HG03565 (cell line): Measurements from ENCODE around the gene EIF5.
A peak's percentile ranks its signal among the peaks of the same experiment; 100 is the strongest.

Source experiments
- ATAC-seq: cut with Tn5 transposase; IDR thresholded peaks from one replicate; pipeline ENCODE4 v1.9.1; 2021; ENCODE audit warnings: mild to moderate bottlenecking, moderate library complexity; ENCODE audit not compliant: unreplicated experiment

Gene EIF5

DNA sequence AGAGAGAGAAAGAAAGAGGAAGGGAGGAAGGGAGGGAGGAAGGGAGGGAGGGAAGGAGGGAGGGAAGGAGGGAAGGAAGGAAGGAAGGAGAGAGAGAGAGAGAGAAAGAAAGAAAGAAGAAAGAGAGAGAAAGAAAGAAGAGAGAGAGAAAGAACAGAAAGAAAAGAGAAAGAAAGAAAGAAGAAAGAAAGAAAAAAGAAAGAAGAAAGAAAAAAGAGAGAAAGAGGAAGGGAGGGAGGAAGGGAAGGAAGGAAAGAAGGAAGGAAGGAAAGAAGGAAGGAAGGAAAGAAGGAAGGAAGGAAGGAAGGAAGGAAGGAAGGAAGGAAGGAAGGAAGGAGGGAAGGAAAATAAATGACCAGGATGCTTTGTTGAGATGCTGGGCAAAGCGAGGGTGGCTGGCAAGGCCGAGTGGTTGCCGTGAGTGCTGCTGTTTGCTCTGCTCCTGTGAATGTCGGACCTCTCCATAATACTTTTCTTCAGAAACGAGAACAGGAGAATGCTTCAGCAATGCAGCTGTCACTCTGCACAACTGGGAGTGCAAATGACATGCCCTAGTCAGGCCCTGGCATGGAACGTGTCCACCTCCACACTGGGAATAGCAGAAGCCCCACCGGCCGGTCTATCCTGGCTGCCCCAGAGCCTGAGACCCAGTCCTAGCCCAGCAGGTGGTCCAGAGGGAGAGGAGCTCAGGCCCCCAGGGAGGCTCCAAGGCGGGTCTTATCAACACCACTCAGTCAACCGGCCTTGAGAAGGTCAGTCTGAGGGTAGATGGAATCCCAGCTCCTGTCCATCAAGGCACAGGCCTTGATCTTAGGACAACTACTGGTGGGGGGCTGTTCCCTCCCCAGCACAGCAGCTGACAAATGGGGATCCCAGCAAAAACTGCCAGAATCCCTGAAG is 25.1 kb upstream of the EIF5 start:
- no peak for ATAC-seq

DNA sequence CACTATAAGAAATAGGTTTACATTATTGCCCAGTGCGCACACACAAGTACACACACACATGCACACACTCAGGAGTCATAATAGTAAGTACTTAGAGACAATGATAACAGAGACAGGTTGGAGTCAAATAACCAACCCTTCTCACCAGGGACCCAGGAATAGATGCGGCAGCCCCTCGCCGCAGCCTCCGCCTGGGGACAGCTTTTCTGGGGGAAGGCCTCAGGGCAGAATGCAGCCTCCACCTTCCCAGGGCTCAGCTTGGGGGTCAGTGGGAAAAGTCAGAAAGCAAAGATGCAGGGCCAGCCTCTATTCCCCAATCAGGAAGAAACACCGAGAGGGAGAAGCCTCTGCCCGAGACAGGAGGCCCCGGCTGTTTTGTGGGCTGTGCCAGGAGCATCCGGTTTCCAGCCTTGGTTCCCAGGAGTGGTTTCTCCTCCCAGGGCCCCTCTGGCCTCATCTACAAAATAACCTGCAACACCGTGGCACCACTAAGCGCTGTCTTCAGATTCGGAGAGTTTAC is 23.4 kb upstream of the EIF5 start:
- no peak for ATAC-seq

DNA sequence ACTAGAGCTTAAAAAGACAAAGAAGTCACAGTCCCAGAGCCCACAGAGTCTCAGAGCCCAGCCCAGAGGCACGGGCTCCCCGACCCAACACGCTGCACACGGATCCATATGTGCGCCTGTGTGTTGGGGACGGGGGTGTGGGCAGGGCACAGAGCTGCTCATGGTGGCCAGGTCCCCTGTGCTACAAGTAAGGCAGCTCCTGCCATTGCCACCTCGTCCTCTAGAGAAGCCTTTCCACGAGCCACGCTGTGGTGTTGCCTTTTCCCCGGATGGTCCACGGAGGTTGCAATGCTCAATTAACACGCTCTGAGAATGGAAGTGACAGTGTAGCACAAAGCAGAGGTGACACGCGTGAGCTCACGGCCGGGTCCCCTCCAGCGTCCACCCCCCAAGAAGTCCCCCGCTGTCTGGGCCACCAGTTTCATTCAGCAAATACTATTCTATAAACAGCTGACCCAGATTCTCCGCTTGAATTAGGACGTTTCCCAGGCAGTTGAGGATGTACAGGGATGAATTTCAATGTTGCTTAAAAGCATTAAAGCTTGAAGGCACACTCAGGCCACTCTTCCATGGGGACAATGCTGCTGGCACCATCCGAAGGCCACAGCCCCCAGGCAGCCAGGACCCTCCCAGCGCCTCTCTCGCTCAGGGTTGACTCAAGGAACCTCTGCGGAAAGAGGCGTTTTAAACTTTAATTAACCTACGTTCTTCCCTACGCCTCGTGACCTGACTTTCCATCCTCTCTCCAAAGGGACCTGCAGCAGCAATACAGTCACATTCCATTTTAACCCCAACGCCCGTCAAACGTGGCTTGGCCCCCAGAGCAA is 22.7 kb upstream of the EIF5 start:
- no peak for ATAC-seq

DNA sequence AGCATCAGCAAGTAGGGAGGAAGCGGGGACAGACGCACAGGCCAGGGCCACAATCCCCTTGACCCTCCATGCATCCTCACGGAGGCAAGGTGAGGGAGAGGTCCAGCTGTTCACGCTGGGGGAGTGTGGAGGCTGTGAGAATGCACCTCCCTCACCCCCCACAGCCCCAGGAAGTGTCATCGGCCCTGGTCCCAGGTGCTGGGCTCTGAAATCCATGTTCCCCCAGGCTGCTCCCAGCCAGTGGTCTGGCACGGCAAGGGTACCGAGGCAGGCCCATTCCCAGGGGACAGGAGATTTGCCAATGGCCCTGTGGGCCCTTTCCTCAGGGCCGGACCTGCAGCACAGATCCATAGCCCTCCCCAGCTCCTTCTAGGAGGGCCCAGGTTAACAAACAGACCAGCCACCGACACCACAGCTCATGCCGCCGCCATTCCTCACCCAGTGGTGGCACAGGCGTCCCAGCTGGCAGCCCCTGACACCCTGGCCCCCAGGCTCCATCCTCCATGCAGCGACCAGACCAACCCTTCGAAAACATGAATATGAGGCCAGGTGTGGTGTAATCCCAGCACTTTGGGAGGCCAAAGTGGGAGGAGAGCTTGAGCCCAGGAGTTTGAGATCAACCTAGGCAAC is 21.9 kb upstream of the EIF5 start:
- no peak for ATAC-seq

DNA sequence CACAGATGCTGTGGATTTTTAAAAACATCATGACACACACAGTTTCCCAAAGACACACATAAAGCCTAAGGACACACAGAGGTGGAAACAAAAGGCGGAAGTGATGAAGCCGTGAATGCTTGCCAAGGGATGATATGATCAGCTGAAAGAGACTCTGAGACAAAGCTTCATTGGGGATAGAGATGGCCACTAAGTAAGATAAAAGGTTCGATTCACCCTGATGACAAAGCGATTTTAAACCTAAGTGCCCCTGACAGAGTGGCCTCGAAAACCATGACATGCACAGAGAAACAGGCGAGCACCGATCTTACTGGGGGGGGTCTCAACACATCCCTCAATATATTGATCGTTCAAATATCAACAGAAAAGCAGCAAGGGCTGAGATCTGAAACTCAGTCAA is 20.3 kb upstream of the EIF5 start:
- no peak for ATAC-seq

DNA sequence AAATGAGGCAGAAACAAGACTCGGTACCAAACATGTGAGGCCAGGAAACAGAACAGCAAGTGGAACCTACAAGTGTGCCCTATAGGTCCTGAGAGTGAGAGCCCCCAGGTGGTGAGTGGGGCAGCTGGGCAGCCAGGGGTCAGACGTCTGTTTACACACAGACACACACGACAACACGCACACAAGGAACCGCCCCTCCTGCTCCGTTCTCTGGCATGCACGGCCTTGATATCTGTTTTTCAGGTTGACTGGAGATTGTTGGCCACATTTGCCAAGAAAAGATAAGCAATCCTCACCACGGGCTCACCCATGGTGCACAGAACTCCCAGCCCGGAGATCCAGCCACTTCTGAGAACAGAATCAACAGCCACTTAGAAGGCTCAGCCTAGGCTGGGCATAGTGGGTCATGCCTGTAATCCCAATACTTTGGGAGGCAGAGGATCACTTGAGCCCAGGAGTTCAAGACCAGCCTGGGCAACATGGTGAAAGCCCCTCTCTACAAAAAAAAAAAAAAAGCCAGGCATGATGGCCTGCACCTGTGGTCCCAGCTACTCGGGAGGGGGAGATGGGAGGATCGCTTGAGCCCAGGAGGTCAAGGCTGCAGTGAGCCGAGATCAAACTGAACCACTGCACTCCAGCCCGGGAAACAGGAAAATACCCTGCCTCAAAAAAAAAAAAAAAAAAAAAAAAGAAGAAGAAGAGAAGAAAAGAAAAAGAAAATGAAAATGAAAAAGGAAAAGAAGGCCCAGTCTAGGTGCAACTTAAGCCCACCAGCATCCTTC is 19.4 kb upstream of the EIF5 start:
- no peak for ATAC-seq

DNA sequence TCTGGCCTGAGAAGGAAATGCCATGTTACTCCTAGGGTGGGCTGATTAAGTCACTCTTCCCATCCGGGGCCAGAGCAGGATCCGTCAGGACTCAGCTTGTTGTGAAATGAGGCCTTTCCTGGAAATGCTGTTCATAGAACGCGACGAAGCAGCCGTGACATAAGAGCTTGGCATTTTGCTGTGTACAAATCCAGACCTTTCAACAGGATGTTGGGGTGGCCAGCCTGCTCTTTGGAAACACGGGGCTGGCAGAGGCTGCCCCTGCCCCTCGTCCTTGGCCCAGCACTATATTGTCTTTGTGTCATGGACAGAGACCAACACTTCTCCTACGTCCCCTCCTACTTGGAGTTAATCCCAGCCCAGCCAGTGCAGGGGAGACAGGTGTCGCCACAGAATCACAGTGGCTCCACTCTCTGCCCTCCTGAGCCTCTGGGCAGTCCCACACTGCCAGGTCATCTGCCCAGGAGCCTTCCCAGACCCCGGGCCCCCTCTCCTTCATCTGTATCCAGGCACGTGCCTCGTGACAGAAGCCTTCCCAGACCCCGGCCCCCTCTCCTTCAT is 18.6 kb upstream of the EIF5 start:
- no peak for ATAC-seq

DNA sequence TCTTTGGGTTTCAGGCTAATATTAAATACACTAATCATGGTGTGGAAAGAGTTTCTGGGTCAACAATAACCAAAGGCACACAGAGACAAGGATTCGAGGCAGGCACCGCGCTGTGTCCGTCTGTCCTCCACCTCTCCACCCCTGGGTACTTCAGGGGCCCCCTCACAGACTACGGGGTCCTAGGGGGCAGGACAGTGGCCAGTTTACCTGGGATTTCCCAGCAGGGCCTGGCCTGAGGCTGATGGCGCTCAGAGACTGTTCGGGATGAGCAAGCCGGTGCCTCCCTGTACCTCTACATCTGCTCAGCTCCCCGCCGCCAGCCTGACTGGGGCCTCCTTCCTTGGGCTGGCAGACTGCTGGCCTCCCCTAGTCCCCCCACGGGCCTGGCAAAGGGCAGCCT is 18.1 kb upstream of the EIF5 start:
- ATAC-seq: no peak

DNA sequence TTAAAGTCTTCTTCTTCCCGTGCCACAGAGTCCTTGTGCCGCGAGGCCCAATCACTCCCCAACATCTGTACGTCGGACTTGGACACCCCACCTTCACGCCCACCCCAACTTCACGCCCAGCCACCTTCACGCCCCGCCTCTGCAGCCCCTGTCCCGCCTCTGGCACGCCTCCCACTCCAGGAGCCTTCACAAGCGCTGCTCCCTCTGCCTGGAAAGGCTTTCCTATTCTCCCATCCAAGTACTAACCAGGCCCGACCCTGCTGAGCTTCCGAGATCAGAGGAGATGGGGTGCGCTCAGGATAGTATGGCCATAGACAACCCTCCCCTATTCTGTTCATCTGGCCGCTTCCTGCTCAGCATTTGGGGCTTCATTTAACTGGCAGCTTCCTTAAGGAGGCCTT is 17.3 kb upstream of the EIF5 start:
- ATAC-seq: no peak

DNA sequence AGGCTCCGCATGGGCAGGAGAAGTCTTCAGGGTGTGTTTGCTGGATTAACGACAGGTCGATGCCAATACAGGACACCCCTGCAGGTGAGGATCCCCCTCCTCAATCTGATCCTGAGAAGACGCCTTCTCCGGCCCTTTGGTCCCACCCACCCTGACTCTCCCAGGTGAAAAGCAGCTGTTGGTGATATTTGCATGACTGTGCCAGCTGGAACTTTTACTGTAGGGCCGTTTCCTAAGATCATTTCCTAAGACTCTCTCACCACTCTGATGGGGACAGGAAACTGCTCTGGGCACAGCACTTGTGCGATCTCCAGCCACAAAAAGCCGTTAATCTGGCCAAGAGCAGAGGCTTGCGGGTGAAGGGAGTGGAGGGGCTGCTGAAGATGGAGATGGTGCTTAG is 16.8 kb upstream of the EIF5 start:
- ATAC-seq: no peak

DNA sequence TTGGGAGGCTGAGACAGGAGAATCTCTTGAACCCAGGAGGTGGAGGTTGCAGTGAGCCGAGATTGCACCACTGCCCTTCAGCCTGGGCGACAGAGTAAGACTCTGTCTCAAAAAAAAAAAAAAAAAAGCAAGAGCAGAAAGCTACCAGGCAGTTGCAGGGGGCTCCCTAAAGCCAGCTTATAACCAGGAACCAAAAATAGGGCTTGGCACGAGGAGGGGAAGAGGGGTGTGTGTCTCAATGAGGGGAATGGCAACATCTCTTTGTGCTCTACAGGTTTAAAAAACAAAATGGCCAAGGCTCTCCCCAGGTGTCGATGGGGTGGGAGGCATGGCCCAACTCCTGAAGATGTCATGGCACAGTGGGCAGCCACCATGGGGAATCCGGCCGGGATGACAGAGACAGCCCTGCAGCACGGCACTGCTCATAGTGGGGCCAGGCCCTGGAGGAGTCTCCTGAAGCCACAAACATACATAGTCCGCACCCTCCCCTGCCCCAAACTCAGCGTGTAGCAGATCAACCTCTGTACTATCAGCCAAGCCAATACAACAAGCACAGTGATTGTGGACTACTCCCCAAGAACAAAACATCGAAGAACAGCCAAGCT is 16.0 kb upstream of the EIF5 start:
- no peak for ATAC-seq

DNA sequence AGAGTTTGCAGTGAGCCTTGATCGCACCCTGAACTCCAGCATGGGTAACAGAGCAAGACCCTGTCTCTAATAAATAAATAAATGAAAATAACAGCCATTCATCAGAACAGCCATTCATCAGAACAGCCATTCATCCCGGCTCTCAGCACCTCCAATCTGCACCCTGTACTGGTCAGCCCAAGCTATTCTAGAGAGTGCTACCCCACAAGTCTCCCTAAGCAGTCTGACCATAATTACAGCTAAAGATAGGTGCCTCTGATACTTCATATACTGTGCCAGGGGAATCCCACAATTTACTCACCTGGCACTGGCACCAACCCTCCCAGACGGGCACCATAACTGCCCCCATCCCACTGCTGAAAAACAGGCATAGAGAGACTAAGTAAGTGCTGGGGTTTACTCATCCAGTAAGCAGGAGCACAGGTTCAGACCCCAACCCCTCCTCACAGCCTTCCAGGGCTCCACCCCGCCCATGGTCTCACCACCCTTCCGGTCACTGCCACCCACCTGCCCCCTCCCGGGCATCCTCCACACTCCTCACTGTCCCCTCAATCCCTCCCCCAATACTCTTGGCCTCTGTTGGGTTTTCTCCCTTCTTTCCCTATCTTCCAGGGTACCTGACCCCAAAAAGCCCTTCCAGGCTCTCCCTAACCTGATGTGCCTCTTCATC is 15.2 kb upstream of the EIF5 start:
- no peak for ATAC-seq

DNA sequence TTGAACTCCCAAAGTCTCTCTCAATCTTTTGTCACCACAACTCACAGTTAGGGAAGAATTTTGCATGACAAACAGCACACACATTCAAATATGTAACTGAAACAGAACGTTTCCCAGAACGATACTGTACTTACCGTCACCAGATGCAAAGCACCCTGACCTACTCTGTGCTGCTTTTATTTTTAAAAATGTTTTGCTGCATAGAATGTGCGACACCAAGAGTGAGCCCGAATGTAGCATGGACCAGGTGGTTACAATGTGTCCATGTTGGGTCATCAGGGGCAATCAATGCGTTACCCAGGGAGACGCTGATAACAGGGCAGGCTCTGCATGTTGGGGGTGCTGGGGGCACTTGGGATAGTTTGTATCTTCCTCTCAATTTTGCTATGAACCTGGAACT is 14.6 kb upstream of the EIF5 start:
- peak; percentile 40 for ATAC-seq

DNA sequence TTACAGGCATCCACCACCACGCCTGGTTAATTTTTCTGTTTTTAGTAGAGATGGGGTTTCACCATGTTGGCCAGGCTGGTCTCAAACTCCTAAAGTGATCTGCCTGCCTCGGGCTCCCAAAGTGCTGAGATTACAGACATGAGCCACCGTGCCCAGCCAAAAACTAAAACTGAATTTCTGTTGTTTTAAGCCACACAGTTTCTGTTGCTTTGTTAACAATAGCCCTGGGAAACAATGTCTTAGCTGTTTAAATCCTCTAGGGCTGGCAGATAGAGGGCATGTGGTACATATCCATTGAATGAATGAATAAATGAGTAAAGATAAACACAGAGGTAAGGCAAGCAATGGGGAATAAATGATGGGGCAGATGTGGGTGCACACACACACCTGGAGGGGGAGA is 8.0 kb upstream of the EIF5 start:
- no peak for ATAC-seq

DNA sequence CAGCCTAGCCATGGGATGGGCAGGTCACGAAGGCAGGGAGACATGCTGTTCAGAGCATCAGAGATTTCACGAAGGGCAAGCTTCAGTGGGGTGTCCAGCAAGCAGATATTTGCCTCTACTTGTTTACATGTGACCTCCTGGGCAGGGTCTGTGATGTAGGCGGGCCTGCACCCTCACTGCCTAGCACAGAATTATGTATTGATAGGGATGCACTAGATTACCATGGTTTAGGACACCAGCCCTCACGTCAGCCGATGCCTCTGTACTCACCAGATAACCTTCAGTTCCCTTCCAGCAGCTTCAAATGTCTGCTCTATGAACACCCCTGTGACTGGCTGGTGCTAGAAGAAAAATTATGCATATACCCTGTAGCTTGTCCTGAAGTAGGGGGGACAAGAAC is 5.1 kb upstream of the EIF5 start:
- ATAC-seq: no peak

DNA sequence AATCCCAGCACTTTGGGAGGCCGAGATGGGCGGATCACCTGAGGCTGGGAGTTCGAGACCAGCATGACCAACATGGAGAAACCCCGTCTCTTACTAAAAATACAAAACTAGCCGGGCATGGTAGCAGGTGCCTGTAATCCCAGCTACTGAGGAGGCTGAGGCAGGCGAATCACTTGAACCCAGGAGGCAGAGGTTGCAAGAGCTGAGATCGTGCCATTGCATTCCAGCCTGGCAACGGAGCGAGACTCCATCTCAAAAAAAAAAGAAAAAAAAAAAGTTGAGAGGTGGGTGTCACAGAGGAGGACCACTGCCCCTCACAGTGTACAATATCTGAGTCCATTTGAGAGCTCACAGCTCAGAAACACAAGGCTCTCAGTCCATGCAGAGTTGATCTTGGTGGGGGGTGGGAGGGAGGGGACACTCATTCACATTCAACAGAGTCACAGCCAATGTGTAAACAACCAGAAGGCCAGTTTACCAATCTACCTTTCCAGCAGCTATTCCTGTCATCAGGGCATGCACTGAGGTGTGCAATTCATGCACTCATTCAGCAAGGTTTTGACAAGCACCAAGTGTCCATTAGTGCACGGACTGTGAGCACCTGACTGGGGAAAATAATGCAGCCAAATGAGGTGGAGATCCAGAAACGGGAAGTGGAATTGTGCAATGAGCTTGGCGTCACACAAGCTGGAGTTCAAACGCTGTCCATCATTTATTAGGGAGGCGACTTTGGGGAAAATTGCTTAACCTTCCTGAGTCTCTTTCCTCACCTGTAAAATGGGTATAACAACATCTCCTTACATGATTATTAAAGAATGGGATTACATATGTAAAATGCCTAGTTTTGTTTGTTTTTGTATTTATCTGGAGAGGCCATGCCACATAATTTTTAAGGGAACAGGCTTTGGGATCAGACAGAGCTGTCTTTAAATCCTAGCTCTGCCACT is 4.4 kb upstream of the EIF5 start:
- no peak for ATAC-seq

DNA sequence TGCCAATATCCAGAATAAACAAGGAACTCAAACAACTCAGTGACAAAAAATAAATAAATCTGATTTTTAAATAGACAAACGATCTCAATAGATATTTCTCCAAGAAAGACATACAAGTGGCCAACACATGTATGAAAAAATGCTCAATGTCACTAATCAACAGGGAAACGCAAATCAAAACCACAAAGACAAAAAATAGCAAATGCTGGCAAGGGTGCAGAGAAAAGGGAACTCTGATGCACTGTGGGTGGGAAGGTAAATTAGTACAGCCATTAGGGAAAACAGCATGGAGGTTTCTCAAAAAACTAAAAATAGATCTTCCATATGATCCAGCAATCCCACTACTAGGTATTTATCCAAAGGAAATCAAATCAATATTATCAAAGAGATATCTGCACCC is 3.5 kb upstream of the EIF5 start:
- no peak for ATAC-seq

DNA sequence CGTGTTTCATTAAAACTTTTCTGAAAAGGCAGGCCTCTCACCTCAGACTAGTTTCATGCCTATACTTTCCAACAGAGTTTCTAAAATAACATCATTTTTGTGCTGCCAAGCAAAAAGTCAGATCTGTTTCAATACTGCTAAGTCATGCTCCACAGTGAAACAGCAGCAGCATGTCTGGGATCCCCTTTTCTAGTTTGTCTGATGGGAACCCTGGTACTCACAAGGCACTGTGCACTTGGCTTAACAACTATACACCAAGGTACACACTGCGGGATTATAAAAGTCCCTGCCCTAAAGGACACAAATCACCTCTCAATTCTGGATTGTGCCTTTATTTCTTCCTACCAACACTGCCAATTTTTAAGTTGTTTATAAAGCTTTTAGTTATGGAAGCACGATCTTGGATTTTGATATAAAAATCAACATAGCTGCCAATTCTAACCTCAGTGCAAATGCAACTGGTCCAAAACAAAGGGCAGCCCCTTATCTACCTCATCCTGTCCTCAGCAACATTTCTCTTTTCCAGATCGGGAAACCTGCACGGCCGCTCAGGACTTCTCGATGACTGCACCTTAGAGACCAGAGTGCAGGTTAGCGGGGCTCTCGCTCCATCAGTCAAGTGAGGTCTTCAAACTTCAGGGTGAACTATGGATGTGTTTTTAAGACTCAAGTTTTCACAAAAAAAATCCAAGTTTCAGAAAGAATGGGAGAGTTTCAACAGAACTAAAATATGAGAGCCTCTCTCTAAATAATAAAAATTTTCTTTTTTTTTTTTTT is 1.7 kb upstream of the EIF5 start:
- ATAC-seq: no peak
